Activated CD4-positive, alpha-beta T cell treated with anti-CD3 and anti-CD28 coated beads, Interleukin-2, amount 10 ng/mL, durations not matched to agents 24 days and 14 days (primary cell): ENCODE data around the gene CORIN. TPM values are rescaled to one million over a fixed set of nuclear protein-coding genes. Genes with fewer than 3 reads are reported as not detected.
A peak's percentile ranks its signal among the peaks of the same experiment; 100 is the strongest.

Source experiments
- DNase-seq: peaks from one replicate; pipeline ENCODE4 v3.0.0; 2022
- H3K27ac Mint-ChIP-seq: one replicate; pipeline ENCODE4 v1.8.0; 2022; ENCODE audit warnings: mild to moderate bottlenecking, mixed read lengths
- H3K27me3 Mint-ChIP-seq: one replicate; pipeline ENCODE4 v1.8.0; 2022; ENCODE audit warnings: mixed read lengths
- H3K36me3 Mint-ChIP-seq: one replicate; pipeline ENCODE4 v1.8.0; 2022; ENCODE audit warnings: low read depth, mild to moderate bottlenecking, mixed read lengths
- H3K4me1 Mint-ChIP-seq: one replicate; pipeline ENCODE4 v1.8.0; 2021; ENCODE audit warnings: mixed read lengths
- H3K4me3 Mint-ChIP-seq: one replicate; pipeline ENCODE4 v1.8.0; 2022; ENCODE audit warnings: mild to moderate bottlenecking, moderate library complexity, mixed read lengths
- H3K9me3 Mint-ChIP-seq: one replicate; pipeline ENCODE4 v1.8.0; 2021; ENCODE audit warnings: mixed read lengths
- intact Hi-C: fragments of 100-400 bp; cut with micrococcal nuclease; formaldehyde crosslinking; loops from one replicate; pipeline ENCODE4 v1.15.1; 2023
- total RNA-seq: library from RNA; stranded (reverse); gene quantifications from 2 replicates; pipeline ENCODE4 v1.2.3, GENCODE V29; 2022

CORIN gene
- total RNA-seq, 1 donor from 2014 or later = 0.51 TPM

DNA sequence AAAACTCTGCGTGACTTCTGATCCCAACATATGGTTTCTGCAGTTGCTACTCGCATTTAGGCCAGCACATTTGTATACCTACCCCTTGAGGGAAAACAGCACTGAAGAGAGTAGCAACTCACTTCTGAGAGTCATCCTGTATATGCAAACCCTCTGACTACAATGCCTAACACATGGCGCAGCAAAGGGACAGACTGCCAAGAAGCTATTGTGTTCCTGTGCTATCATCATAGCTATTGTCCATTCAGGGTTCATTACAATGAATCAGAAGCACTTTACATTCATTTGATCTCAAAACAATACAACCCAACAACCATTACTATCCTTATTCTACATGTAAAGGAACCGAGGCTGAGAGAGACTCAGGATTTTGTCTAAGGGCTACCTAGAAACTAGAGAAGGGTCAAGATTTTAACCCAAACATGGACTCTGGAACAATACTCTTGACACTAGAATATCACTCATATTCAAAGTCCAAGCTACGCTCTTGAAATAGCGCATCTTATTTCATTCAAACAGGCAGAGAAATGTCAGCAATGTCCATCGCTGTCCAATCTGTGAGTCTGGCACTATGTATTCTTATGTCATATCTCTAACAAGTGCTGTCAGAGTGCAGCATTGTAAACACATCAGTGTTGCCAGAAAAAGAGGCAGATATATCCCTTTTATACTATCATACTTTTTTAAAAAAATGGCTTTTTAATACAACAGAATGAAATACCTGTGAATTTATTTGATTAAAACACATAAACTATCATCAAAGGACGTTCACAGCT, 173.6 kb downstream of the CORIN start:
- intact Hi-C loops = no loop called here
- DNase-seq = no peak
- H3K36me3 Mint-ChIP-seq = no peaks in the 10 kb centered on the region
- no peak overlapping the region for H3K4me3 Mint-ChIP-seq
- H3K27me3 Mint-ChIP-seq = peaks cover 17% of the 10 kb centered on the region
- H3K27ac Mint-ChIP-seq = no peak overlapping the region
- no peaks in the 10 kb centered on the region for H3K4me1 Mint-ChIP-seq
- no peaks in the 10 kb centered on the region for H3K9me3 Mint-ChIP-seq

DNA sequence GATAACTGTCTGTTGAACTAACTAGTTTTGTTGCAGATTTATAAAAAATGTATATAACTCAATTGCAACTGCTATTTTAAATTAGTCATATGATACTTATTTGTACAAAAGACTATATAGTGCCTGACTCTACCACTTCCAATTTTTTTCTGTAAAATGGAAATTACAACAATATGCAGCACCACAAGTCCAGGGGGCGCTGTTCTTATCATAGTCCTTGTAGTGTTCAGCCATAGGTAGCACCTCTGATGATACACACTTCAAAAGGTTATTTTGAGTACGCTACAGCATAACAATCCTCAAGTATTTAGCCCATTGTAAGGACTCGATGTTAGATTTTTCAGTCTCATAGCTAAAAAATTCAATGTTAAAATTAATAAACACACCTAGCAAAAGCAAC, 174.9 kb downstream of the CORIN start:
- no peaks in the 10 kb centered on the region for H3K9me3 Mint-ChIP-seq
- DNase-seq = peak; percentile 63
- intact Hi-C loops = no loop called here

DNA sequence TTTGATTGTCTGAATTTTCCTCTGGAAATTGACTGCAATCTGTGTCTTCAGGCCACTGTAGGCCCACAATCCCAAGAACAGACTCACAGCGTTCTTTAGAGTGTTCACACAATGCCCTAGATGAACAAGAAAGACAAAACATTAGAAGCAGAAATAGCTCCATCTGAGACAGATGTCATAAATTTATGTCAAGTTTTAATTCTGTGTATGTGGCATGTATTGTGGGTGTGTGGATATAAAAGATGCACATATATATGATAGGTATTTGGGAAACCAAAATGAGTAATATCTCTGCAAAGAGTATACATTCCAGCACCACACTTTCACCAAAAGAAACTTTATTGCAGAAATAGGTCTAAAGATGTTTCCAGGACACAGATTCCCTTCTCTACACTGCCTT, 176.1 kb downstream of the CORIN start:
- Mint-ChIP-seq H3K9me3 (no peaks in the 10 kb centered on the region), H3K27me3 (peaks cover 19% of the 10 kb centered on the region), H3K4me3 (no peak overlapping the region), H3K4me1 (no peaks in the 10 kb centered on the region), H3K27ac (no peak overlapping the region), H3K36me3 (no peaks in the 10 kb centered on the region)
- DNase-seq = no peak
- intact Hi-C loops = no loop called here

More for the DNA sequence above, 174.9 kb downstream of the CORIN start:
- Mint-ChIP-seq H3K27me3 (peaks cover 18% of the 10 kb centered on the region), H3K4me3 (no peak overlapping the region), H3K4me1 (no peaks in the 10 kb centered on the region), H3K36me3 (no peaks in the 10 kb centered on the region), H3K27ac (no peak overlapping the region)

DNA sequence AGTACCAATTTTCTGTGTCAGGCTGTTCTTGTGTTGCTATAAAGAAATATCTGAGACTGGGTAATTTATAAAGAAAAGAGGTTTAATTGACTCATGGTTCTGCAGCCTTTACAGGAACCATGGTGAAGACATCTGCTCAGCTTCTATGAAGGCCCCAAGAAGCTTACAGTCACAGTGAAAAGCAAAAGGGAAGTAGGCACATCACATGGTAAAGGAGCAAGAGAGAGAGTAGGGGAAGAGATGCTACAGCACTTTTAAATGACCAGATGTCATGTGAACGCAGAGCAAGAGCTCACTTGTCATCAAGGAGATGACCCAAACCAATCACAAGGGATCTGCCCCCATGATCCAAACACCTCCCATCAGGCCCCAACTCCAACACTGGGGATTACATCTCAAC, 178.5 kb downstream of the CORIN start:
- Mint-ChIP-seq H3K4me1 (no peaks in the 10 kb centered on the region), H3K4me3 (no peak overlapping the region), H3K27me3 (peaks cover 10% of the 10 kb centered on the region), H3K9me3 (no peaks in the 10 kb centered on the region), H3K36me3 (no peaks in the 10 kb centered on the region), H3K27ac (no peak overlapping the region)
- DNase-seq = no peak
- intact Hi-C loops = no loop called here

DNA sequence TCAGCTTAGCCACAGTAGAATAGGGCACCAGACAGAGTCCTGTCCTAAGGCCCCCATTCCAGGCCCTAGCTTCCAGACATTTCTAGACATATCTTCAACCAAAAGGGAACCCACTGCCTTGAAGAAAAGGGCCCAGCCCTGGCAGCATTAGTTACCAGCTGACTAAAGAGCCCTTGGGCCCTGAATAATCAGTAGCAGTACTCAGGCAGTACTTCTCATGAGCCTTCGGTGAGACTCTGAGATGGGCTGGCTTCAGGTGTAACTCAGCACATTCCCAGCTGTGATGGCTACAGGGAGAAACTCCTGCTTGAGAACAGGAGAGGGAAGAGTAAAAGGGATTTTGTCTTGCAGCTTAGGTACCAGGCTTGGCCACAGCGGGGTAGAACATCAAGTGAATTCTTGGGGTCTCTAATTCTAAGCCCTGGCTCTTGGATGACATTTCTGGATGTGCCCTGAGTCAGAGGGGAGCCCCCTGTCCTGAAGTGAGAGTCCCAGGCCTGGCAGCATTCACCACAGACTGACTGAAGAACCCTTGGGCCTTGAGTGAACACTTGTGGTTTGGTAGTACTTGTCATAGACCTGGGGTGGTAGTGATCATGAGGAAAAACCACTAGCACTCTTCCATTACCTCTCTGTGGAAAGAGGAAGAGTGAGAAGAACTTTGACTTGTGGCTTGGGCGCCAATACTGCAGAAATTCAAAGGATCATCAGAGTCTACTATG, 182.7 kb downstream of the CORIN start:
- Mint-ChIP-seq H3K4me1 (no peaks in the 10 kb centered on the region), H3K4me3 (no peak overlapping the region), H3K27ac (no peak overlapping the region), H3K9me3 (no peaks in the 10 kb centered on the region), H3K36me3 (no peaks in the 10 kb centered on the region), H3K27me3 (peaks cover 5% of the 10 kb centered on the region)
- intact Hi-C loops = no loop called here
- DNase-seq = no peak

DNA sequence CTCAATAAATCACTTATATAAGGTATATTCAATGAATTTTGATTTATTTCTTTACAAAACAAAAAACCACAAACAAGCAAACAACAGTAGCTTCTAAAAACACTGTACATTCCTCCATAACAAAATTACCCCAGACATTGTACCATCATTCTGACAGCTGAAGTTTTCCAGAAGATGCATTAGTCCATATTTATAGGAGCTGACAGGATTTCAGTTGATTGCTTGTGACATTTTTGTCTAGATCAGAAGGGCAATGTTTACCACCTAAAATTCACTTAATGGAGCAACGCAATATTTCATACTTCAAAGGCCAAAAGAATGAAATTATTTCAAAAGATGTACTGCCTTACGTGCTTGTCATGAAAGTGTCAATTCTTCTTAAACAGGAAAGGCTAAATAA, 185.8 kb downstream of the CORIN start:
- Mint-ChIP-seq H3K36me3 (no peaks in the 10 kb centered on the region), H3K27me3 (peaks cover 3% of the 10 kb centered on the region), H3K4me1 (no peaks in the 10 kb centered on the region), H3K9me3 (no peaks in the 10 kb centered on the region), H3K4me3 (no peak overlapping the region), H3K27ac (no peak overlapping the region)
- intact Hi-C loops = no loop called here
- DNase-seq = no peak

DNA sequence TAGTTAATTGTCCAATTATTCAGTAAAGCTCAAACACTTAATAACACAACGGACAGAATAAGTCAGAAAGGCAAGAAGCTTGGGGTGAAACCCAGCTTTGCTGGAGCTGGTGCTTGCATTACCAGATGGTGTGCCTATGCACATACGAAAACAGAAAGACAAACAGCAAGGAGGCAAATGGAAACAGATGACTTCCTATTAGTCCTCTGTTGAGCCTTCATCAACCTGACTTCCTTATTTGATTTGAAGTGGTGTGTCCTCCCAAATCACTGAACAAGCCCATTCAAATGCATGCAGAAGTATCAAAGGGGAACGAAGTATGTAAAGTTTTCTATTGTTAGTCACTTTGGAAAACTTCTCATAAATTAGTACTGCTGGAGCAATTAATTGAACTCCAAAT, 186.6 kb downstream of the CORIN start:
- DNase-seq = no peak
- H3K27me3 Mint-ChIP-seq = peaks cover 1% of the 10 kb centered on the region
- H3K27ac Mint-ChIP-seq = no peak overlapping the region
- intact Hi-C loops = no loop called here
- no peaks in the 10 kb centered on the region for H3K9me3 Mint-ChIP-seq
- H3K36me3 Mint-ChIP-seq = no peaks in the 10 kb centered on the region
- no peaks in the 10 kb centered on the region for H3K4me1 Mint-ChIP-seq
- H3K4me3 Mint-ChIP-seq = no peak overlapping the region

DNA sequence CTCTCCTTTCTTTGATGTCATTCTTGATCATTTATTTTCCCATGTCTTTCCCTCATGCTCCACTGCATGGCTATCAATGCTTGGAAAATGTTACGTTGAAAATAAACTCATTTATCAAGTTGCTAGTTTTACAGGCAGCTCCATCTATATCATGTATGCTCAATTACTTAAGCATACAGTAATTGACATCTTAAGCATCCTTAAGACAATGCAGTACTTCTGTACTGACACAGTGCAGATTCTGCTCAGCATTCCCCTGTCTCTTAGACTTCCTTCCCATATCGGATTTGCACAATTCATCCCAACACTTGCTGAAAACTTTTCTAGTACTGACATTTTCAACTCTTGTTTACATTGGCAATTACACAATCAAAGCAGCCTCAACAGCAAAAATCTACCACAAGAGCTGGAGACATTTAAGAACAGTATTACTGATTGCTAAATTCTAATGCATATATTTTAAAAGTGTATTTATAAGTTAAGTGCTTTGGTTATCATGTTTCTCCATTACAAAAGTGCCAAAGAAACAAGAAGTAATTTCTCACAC, 187.2 kb downstream of the CORIN start:
- Mint-ChIP-seq H3K27ac (no peak overlapping the region), H3K4me1 (no peaks in the 10 kb centered on the region), H3K27me3 (peaks cover 1% of the 10 kb centered on the region), H3K36me3 (no peaks in the 10 kb centered on the region), H3K4me3 (no peak overlapping the region), H3K9me3 (no peaks in the 10 kb centered on the region)
- DNase-seq = no peak
- intact Hi-C loops = no loop called here

DNA sequence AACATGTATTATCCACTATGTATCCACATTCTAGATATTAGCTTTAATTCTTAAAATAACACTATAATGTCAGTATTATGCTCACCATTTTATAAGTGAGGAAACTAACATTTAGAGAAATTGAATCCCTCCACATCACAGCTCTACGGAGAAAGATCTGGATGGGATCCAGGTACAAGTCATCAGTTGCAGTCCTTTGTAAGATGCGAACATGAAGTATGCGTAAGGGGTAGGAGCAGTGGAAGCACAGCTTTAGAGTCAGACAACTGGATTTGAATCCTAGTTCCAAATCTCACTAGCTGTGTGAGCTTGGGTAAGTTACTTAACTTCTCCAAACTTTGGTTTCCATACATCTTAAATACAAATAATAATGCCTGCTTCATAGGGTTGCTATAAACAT, 190.3 kb downstream of the CORIN start:
- DNase-seq = no peak
- no peak overlapping the region for H3K4me3 Mint-ChIP-seq
- peaks cover 3% of the 10 kb centered on the region for H3K27me3 Mint-ChIP-seq
- H3K4me1 Mint-ChIP-seq = no peaks in the 10 kb centered on the region
- intact Hi-C loops = no loop called here
- H3K9me3 Mint-ChIP-seq = no peaks in the 10 kb centered on the region
- no peaks in the 10 kb centered on the region for H3K36me3 Mint-ChIP-seq
- no peak overlapping the region for H3K27ac Mint-ChIP-seq

DNA sequence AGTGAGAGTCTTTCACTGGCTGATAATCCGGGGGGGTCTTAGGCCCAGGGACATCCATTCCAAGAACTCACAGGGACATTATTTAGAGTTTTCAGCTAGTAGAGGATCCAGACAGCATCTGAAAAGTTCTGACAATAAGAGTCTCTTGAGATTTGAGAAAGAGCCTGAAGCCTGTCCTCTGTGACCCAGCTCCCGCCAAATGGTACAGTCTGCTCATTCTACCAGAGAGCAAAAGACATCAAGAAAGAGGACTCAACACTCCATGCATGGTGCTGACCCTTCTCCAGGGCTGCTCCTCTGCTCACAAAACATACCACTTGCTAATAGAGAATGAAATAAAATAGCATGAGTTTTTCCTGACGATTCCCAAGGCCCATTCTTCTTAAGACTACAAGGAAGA, 190.8 kb downstream of the CORIN start:
- intact Hi-C loops = no loop called here
- no peaks in the 10 kb centered on the region for H3K4me1 Mint-ChIP-seq

DNA sequence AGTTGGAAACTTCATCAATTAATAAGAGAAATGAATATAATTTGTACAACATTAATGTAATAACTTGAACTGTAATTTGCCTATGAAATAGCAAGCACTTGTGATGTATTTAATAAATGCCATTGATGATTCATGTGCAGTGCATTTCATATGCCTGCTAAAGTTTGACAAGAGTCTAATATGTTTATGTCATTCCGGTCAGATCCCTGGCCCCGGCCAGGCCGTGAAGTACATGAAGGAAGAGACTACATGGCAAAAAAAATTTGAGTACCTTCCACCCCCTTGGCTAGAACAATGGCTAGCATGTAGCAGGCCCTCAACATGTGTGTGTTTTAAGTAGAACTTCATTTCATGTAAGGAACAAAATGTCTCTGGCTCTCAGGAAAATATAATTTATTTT, 191.5 kb downstream of the CORIN start:
- intact Hi-C loops = no loop called here
- Mint-ChIP-seq H3K27me3 (peaks cover 5% of the 10 kb centered on the region), H3K27ac (no peak overlapping the region), H3K36me3 (no peaks in the 10 kb centered on the region), H3K9me3 (no peaks in the 10 kb centered on the region), H3K4me1 (no peaks in the 10 kb centered on the region), H3K4me3 (no peak overlapping the region)
- no peak for DNase-seq

More for the DNA sequence above, 190.8 kb downstream of the CORIN start:
- no peaks in the 10 kb centered on the region for H3K36me3 Mint-ChIP-seq
- no peak for DNase-seq
- no peak overlapping the region for H3K4me3 Mint-ChIP-seq
- peaks cover 3% of the 10 kb centered on the region for H3K27me3 Mint-ChIP-seq
- H3K27ac Mint-ChIP-seq = no peak overlapping the region
- no peaks in the 10 kb centered on the region for H3K9me3 Mint-ChIP-seq

DNA sequence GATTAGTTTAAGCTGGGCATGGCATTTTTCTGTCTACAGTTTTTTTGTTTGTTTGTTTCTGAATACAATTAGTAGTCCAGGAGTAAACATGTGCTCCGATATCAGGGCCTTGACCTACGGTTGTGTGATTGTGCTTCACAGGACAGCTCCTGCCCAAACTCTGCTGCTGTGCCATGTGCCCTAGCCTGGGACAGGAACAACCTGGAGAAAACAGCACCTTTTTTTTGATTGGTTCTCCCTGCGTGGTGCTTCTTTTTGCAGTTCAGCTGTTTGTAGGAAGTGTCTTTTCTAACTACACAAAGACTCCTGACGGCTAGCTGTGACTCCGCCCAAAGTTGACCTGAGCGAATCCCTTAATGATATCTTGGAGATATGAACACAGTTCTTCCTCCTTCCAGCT, 194.0 kb downstream of the CORIN start:
- Mint-ChIP-seq H3K4me1 (no peaks in the 10 kb centered on the region), H3K27ac (no peak overlapping the region), H3K36me3 (no peaks in the 10 kb centered on the region), H3K9me3 (no peaks in the 10 kb centered on the region), H3K4me3 (no peak overlapping the region), H3K27me3 (peaks cover 6% of the 10 kb centered on the region)
- intact Hi-C loops = no loop called here
- DNase-seq = no peak

DNA sequence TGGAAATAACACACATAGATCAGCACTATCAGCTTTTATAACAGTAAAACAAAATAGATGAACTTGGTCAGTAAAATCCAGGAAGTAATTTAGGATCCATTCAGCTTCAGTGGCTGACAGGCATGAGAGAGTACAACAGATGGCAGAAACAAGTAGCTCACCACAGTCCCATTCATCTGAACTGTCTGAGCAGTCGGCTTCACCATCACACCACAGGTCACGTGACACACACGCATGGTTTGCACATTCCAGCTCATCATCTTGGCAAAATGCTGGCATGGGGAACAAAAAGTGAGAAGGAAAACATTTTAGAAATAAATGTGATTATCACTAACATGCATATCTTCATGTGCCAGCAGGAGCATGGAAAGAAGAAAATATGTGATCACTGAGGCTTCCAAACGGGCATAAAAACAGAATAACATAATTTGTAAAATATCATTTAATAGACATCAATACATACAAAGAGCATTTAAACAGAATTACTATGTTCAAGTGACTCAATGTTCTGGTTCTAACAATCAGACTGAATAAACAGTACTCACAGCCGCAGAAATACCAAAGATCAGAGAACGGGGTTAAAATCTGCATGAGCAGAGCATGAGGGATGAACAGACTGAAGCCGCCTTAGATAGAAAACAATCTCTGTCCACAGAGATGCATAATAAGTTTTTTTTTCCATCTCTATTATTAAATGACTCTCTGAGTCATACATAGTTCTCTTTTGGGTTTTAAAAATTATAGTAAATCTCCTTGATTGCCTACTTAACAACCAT, 194.7 kb downstream of the CORIN start:
- H3K27me3 Mint-ChIP-seq = peaks cover 6% of the 10 kb centered on the region
- H3K9me3 Mint-ChIP-seq = peaks cover 3% of the 10 kb centered on the region

More for the DNA sequence above, 194.7 kb downstream of the CORIN start:
- H3K27ac Mint-ChIP-seq = no peak overlapping the region
- no peak overlapping the region for H3K4me3 Mint-ChIP-seq
- H3K4me1 Mint-ChIP-seq = no peaks in the 10 kb centered on the region
- intact Hi-C loops = no loop called here
- DNase-seq = no peak
- no peaks in the 10 kb centered on the region for H3K36me3 Mint-ChIP-seq
